Body of pancreas (tissue), 4 donors: Measurements from ENCODE around the gene ACKR2. TPM values are rescaled to one million over a fixed set of nuclear protein-coding genes. Genes with fewer than 3 reads are reported as not detected.

ENCODE experiments used
- ATAC-seq: fragments of 150-250 bp; one replicate; pipeline ENCODE4 v1.9.1; 2016
- DNase-seq, 4 donors: peaks; one replicate each; pipeline ENCODE4 v3.0.0-alpha.2; 2019
- H3K27ac ChIP-seq, 4 donors: fragments of 200-600 bp; sonication (generic); 1 replicate in 3 of 4; 2 replicates in 1 of 4; pipeline versions ENCODE4 v1.5.1 to v1.6.1; 2016 to 2019; ENCODE audit warnings: mild to moderate bottlenecking in 1 of 4, mixed read lengths in 1 of 4, moderate library complexity in 1 of 4
- H3K27me3 ChIP-seq, 2 donors: fragments of 200-600 bp; sonication (generic); one replicate each; pipeline ENCODE4 v1.6.0; 2016; ENCODE audit warnings: mild to moderate bottlenecking in 1 of 2
- H3K36me3 ChIP-seq, 2 donors: fragments of 200-600 bp; sonication (generic); replicated peaks in 1 of 2; 2 replicates each; pipeline ENCODE4 v1.5.1; 2016; ENCODE audit warnings: low read depth in 2 of 2; ENCODE audit not compliant: insufficient read depth in 1 of 2
- H3K4me1 ChIP-seq: fragments of 200-600 bp; sonication (generic); one replicate; pipeline ENCODE4 v1.6.0; 2016
- H3K4me3 ChIP-seq, 2 donors: fragments of 200-600 bp; sonication (generic); 1 replicate in 1 of 2; 2 replicates in 1 of 2; pipeline ENCODE4 v1.5.1; 2016 to 2019
- H3K9me3 ChIP-seq, 3 donors: fragments of 200-600 bp; sonication (generic); 1 replicate in 2 of 3; 2 replicates in 1 of 3; pipeline ENCODE4 v1.5.1; 2016
- POLR2A ChIP-seq, 3 donors: fragments of 450-650 bp; IDR thresholded peaks; one replicate each; pipeline ENCODE4 v1.6.1; 2016; ENCODE audit warnings: antibody characterized with exemption in 3 of 3, mild to moderate bottlenecking in 2 of 3
- WGBS, 2 donors: methylation state at CpG; one replicate each; pipeline ENCODE4 v1.1.5; 2017; 5-methylcytosine and 5-hydroxymethylcytosine counted together
- intact Hi-C: fragments of 100-400 bp; cut with DNase I; formaldehyde crosslinking; loops from one replicate; pipeline ENCODE4 v1.15.1; 2023
- total RNA-seq, 2 donors: library from RNA; depleted of rRNA; stranded (reverse); fragments of >200 nt; gene quantifications; one replicate each; pipeline ENCODE4 v1.1.0, GENCODE V29; 2016
- TF ChIP-seq, protein P1 (sequence below), 7 experiments: fragments of 450-650 bp in 4 of 7; fragments of 200-600 bp in 3 of 7; sonication (generic) in 3 of 7; IDR thresholded peaks; one replicate each; pipeline ENCODE4 v1.5.1; 2016 to 2019; ENCODE audit warnings: antibody characterized with exemption in 7 of 7

Gene ACKR2
- total RNA-seq, 2 donors from 2014 or later, result 3.3 to 3.4 TPM

DNA sequence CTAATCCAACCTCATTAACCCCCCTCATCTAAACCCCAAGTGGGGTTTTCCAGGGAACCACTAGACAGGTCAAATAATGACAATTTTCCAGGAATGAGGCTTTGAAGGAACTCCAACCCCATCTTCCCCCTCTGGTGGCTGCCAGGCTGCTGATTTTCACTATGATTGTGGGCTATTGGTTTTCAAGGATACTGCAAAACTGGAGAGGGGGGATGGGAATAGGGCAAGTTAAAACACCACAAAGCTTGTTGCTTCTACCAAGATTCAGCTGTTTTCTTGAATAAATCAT lies 86.3 kb downstream of the ACKR2 start:
- Histone ChIP-seq H3K9me3 (no peaks in the 10 kb centered on the region), H3K27ac (no peak overlapping the region), H3K36me3 (no peaks in the 10 kb centered on the region), H3K4me1 (no peaks in the 10 kb centered on the region), H3K27me3 (no peaks in the 10 kb centered on the region), H3K4me3 (no peak overlapping the region)
- ATAC-seq (no peak), DNase-seq (no peak)
- TF ChIP-seq, protein P1, sequence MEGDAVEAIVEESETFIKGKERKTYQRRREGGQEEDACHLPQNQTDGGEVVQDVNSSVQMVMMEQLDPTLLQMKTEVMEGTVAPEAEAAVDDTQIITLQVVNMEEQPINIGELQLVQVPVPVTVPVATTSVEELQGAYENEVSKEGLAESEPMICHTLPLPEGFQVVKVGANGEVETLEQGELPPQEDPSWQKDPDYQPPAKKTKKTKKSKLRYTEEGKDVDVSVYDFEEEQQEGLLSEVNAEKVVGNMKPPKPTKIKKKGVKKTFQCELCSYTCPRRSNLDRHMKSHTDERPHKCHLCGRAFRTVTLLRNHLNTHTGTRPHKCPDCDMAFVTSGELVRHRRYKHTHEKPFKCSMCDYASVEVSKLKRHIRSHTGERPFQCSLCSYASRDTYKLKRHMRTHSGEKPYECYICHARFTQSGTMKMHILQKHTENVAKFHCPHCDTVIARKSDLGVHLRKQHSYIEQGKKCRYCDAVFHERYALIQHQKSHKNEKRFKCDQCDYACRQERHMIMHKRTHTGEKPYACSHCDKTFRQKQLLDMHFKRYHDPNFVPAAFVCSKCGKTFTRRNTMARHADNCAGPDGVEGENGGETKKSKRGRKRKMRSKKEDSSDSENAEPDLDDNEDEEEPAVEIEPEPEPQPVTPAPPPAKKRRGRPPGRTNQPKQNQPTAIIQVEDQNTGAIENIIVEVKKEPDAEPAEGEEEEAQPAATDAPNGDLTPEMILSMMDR (IDR thresholded peaks at IDR 0.05), result no peak
- TF ChIP-seq POLR2A (IDR thresholded peaks at IDR 0.05), result no peak
- intact Hi-C loops, result no loop called here

DNA sequence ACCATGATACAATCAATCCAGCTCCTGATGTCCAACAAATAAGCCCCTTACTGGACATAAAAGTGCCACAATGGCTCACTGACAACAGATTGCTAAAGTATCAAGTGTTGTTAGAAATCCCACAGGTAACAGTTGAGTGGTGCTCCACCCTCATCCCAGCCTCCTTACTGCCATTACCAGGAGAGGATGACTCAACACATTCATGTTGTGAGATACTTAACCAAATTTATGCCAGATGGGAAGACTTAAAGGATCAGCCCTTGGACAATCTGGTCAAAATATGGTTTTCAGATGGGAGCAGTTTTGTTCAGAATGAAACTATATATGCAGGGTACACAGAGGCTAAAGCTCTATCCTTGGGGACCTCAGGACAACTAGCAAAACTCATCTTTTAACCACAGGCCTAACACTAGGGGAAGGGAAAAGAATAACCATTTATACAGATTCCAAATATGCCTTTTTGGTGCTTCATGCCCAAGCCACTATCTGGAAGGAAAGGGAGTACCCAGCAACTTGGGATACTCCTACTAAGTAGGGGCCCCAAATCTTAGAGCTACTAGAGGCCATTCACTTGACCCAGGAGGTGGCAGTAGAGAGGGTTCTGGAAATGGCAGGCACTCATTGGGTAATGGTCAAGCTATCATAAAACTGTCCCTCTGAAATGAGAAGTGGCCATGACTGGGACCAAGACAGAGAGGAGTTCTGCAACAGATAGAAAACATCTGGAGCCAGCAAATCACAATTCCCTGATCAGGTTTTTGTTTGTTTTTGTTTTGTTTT lies 89.8 kb downstream of the ACKR2 start:
- Histone ChIP-seq H3K27ac (no peak overlapping the region), H3K4me3 (no peak overlapping the region), H3K36me3 (no peaks in the 10 kb centered on the region), H3K27me3 (no peaks in the 10 kb centered on the region), H3K4me1 (no peaks in the 10 kb centered on the region), H3K9me3 (no peaks in the 10 kb centered on the region)
- DNase-seq, result no peak
- ATAC-seq, result no peak
- intact Hi-C loops, result no loop called here
- TF ChIP-seq, protein P1 (IDR thresholded peaks at IDR 0.05), result no peak
- no peak for TF ChIP-seq POLR2A (IDR thresholded peaks at IDR 0.05)

DNA sequence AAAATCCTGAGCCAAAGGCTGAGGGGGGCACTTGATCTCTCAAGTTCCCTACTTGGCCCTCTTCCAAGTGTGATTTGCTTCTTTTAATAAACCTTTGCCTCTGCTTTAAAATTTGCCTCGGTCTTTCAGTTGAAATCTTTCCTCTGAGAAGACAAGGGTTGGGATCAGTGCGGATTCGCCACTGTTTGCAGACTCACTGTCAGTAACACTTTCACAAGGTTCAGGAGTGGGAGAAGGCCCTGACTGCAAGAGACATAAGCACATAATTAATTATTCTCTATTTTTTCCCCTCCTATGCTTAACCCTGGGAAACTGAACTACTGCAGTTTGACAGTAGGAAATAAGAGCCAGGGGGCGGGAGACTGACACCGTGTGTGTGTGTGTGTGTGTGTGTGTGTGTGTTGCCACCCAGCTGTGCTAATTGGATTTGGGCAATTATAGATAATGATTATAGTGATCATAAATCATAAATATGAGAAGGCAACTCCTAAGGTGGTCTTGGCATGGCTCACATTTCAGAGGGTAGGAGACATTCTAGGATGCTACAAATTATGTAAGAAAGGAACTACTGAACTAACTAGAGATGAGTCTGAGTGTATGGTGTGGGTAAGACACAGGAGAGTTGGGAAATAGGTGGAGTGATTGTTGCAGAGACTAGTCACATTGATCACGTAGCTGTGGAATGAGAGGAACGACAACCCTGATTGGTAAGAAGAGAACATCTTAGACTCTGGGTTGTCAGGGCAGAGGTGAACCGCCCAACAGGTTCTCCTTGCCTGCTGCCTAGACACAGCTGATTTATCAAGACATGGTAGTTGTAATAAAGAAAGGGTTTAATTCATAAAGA lies 91.2 kb downstream of the ACKR2 start:
- Histone ChIP-seq H3K9me3 (no peaks in the 10 kb centered on the region), H3K4me1 (peaks cover 3% of the 10 kb centered on the region), H3K27me3 (no peaks in the 10 kb centered on the region), H3K36me3 (no peaks in the 10 kb centered on the region), H3K4me3 (no peak overlapping the region), H3K27ac (no peak overlapping the region)
- WGBS, 2 donors, result 74 to 82% methylated on average over 8 of the region's 8 CpGs
- TF ChIP-seq POLR2A (IDR thresholded peaks at IDR 0.05), result no peak
- TF ChIP-seq, protein P1 (IDR thresholded peaks at IDR 0.05), result no peak
- ATAC-seq (no peak), DNase-seq (no peak)
- intact Hi-C loops, result no loop called here

DNA sequence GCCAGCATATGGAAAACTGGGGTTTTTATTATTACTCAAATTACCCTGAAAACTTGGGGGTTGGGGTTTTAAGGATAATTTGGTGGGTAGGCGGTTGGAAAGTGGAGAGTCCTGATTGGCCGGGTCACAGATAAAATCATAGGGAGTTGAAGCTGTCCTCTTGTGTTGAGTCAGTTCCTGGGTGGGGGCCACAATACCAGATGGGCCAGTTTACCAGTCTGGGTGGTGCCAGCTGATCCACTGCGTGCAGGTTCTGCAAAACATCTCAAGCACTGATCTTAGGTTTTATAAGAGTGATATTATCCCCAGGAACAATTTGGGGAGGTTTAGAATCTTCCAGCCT lies 91.8 kb downstream of the ACKR2 start:
- Histone ChIP-seq H3K9me3 (no peaks in the 10 kb centered on the region), H3K4me1 (peaks cover 8% of the 10 kb centered on the region), H3K36me3 (no peaks in the 10 kb centered on the region), H3K4me3 (no peak overlapping the region), H3K27ac (no peak overlapping the region), H3K27me3 (no peaks in the 10 kb centered on the region)
- ATAC-seq (no peak), DNase-seq (no peak)
- intact Hi-C loops, result no loop called here
- TF ChIP-seq, protein P1 (IDR thresholded peaks at IDR 0.05), result no peak
- TF ChIP-seq POLR2A (IDR thresholded peaks at IDR 0.05), result no peak
- WGBS, 2 donors, result 77 to 86% methylated on average over 3 of the region's 3 CpGs
